ENCODE results near the gene DCANP1.

Gene DCANP1

GRCh38 chr5:135478938-135479337 is 31.8 kb upstream of the DCANP1 start:
- no peak for DNase-seq

GRCh38 chr5:135477613-135478066 is 30.5 kb upstream of the DCANP1 start:
- no peak for DNase-seq

GRCh38 chr5:135476615-135477581 is 29.8 kb upstream of the DCANP1 start:
- no peak for DNase-seq

- no peak for DNase-seq
Measured at GRCh38 chr5:135473956-135474670, 27.0 kb upstream of the DCANP1 start.

GRCh38 chr5:135472141-135472540 is 25.0 kb upstream of the DCANP1 start:
- no peak for DNase-seq

GRCh38 chr5:135471726-135472125 is 24.6 kb upstream of the DCANP1 start:
- DNase-seq = no peak

GRCh38 chr5:135469911-135470310 is 22.8 kb upstream of the DCANP1 start:
- DNase-seq = no peak

- no peak for DNase-seq
Measured at GRCh38 chr5:135468541-135468940, 21.4 kb upstream of the DCANP1 start.

GRCh38 chr5:135467871-135468485 is 20.8 kb upstream of the DCANP1 start:
- DNase-seq = no peak

- DNase-seq = no peak
Measured at GRCh38 chr5:135467051-135467625, 20.0 kb upstream of the DCANP1 start.

- peak; percentile 13 for DNase-seq
Measured at GRCh38 chr5:135466178-135467050, 19.3 kb upstream of the DCANP1 start.

- no peak for DNase-seq
Measured at GRCh38 chr5:135465391-135466122, 18.4 kb upstream of the DCANP1 start.

GRCh38 chr5:135462304-135462703 is 15.2 kb upstream of the DCANP1 start:
- peak; percentile 16 for DNase-seq

GRCh38 chr5:135461481-135462151 is 14.5 kb upstream of the DCANP1 start:
- no peak for DNase-seq

- no peak for DNase-seq
Measured at GRCh38 chr5:135460246-135461033, 13.3 kb upstream of the DCANP1 start.

GRCh38 chr5:135458921-135459331 is 11.8 kb upstream of the DCANP1 start:
- no peak for DNase-seq

GRCh38 chr5:135458356-135458755 is 11.2 kb upstream of the DCANP1 start:
- DNase-seq = no peak

GRCh38 chr5:135457424-135458071 is 10.4 kb upstream of the DCANP1 start:
- DNase-seq = peak; percentile 17
